ENCODE results near the gene CERS6.
"Not testable (repeated sequence)": the region's sequence is repeated elsewhere in the genome, so short reads cannot be mapped to it uniquely, and the experiment has no call there.

CERS6 gene

GRCh38 chr2:168787782-168788376 is 331.8 kb downstream of the CERS6 start:
- DNase-seq: no peak

- no peak for DNase-seq
These were observed 333.7 kb downstream of the CERS6 start for GRCh38 chr2:168789776-168790175.

DNA sequence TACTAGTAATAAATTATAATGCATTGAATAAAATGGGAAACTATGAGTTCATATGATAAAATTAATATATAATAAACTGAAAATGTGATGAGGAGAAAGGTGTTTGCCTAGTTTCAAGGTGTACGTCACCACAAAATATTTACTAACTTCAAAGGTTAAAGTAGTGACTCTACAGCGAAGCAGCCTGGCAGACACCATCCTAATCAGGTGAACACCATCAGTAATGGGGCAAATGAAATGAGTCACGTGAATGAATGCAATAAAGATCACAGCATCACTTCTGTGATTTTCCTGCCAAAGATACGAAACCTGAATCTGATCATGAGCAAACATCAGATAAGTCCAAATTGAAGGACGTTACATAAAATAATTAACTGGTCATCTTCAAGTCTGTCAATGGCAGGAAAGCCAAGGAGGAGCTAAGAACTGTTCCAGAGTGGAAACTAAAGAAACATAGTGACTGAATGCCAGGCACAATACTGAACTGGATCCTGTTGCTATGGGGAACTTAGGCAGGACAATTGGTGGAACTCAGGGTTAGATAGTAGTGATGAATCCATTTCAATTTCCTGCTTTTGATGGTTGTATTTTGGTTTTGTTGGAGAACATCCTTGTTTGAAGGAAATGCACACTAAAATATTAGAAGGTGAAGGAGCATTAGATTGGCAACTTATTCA is 334.3 kb downstream of the CERS6 start:
- no peak for DNase-seq

DNA sequence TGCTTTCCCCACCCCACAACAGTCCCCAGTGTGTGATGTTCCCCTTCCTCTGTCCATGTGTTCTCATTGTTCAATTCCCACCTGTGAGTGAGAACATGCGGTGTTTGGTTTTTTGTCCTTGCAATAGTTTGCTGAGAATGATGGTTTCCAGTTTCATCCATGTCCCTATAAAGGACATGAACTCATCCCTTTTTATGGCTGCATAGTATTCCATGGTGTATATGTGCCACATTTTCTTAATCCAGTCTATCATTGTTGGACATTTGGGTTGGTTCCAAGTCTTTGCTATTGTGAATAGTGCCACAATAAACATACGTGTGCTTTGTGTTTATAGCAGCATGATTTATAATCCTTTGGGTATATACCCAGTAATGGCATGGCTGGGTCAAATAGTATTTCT is 335.1 kb downstream of the CERS6 start:
- DNase-seq: not testable (repeated sequence)

DNA sequence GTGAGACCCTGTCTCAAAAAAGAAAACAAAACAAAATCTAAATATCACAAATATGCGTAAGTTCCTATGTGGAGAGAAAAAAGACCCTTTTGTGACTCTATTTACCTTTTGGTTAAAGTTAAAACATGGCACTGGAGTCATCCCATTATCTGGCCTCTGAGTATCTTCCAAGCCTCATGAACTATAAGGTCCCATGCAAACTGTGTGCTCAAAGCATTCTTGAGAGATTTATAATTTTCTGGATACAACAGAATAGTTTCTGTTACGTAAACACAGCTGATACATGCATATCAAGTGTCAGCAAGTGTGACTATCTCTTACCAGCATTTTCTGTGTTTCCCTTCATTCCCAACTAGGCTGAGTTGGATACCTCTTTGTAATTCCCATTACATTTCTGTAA is 337.5 kb downstream of the CERS6 start:
- DNase-seq: no peak

DNA sequence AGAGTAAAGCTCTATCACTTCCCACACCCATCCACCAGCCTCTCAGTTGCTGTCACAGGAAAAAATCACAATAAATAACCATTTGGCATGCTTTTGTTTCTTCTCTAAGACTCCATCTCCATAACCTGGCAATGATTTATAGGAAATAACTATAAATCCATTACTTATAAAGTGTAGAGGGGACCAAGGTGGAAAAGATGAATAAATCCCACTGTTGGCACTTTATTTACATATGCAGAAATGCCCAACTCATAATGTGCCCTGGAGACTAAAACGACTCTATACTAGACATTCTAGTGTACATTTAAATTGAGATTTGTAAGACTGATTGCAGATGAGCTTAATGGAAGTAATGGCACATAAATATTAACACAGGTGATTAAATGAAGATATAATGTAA is 338.9 kb downstream of the CERS6 start:
- no peak for DNase-seq

DNA sequence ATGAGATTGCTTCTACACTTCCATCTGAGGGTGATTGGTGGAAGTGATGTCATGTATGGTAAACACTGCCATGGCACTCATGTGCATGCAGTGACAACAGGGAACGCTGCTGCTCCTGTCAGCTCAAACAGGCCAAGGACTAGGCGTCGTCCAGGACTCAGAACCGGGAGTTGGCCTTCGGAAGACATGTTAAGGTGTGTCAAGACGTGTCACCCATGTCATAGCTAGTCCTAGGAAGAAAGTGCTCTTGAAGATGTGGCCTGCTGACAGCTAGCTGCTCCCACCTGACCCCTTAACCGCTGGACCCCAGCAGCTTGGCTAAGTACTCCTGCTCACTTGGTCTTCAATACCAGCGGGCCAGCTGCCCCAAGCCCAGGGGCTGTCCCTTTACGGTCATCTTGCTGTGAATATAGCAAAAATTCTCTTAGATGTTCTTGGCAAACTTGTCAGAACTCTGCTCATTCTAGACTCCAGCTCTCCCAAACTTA is 340.1 kb downstream of the CERS6 start:
- DNase-seq: no peak

DNA sequence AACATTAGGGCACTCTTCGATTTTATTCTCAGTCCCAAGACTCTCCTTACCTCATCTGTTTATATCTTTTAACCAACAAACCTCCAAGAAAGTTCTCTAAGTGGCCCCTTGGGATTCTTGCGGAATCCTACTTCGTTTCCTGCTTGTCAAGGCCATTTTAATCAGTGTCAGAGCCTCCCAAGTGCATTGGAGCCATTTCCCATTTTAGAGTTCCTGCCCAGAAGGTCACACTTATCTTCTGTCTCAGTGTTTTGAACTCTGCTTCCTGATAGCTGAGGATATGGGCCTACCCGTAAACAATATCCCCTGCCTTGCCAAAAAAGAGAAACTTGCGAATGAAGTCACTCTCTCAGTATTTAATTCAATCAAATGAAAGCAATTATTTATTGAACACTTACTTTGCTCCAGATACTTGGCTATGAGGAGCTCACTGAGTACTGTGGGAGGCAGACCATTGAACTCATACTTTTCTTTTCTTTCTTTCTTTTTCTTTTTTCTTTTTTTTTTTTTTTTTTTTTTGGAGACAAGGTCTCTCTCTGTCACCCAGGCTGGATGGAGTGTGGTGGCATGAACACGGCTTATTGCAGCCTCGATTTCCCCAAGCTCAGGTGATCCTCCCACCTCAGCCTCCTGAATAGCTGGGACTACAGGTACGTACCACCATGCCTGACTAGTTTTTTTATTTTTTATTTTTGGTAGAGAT is 340.7 kb downstream of the CERS6 start:
- DNase-seq: no peak

DNA sequence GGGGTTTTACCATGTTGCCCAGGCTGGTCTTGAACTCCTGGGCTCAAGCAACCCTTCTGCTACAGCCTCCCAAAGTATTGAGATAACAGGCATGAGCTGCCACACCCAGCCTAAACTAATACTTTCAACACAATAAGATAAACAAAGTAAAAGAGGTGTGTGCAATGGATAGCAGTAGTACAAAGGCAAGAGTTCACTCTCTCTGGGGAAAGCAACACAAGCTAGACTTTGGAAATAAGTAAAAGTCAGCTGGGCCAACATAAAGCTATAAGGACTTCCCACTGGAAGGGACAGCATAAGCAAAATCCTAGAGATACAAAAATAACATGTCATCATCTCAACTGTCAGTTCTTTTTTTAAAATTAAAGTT is 341.2 kb downstream of the CERS6 start:
- DNase-seq: no peak

GRCh38 chr2:168798076-168798887 is 342.2 kb downstream of the CERS6 start:
- no peak for DNase-seq

GRCh38 chr2:168798888-168799410 is 342.9 kb downstream of the CERS6 start:
- DNase-seq: no peak

- no peak for DNase-seq
These were observed 345.4 kb downstream of the CERS6 start for GRCh38 chr2:168801471-168801870.

DNA sequence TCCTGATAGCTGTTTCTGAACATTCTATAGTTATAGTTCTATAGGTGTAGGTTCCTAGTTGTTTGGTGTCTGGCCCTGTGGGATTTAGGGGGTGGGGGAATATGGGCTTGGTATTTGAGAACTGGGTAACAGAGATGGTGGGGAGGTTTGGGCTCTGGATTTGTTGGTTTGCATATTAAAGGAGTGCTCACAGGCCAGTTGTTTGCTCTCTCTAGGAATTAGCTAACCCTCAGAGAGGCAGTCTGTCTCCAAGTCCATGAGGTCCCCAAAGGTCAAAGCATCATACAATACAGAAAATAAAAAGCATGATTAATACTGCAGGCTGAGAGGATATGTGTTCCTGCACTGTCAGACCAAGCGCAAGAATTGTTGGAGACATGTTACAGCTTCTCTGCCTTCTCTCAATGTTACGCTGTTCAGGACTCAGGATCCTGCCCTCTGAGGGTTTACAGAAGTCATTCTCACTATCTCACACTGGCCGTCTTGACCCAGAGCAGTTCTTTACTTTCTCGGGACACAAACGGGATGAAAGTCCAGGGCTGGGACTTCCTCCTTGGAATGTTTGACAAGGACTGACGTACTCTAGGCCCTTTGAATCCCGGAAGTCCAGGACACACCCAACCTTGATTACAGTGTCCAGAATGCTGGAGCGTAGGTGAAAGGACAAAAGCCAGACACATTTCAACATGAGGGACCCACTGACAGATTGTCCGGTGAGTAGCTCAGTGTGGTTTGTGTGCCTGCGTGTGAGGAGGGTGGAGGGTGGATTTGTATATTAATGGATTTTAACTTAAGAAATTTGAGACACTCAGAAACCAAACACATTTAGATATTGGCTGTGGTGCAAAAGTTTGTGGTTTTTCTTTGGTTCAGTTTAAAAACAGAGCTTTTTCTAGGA is 346.1 kb downstream of the CERS6 start, which contains the start of gene NOSTRIN:
Gene NOSTRIN, plus strand, starts transcription at position 677 of the 898 bp plus-strand sequence. Its CDS starts 10 bp downstream, at position 687.
- DNase-seq: no peak

DNA sequence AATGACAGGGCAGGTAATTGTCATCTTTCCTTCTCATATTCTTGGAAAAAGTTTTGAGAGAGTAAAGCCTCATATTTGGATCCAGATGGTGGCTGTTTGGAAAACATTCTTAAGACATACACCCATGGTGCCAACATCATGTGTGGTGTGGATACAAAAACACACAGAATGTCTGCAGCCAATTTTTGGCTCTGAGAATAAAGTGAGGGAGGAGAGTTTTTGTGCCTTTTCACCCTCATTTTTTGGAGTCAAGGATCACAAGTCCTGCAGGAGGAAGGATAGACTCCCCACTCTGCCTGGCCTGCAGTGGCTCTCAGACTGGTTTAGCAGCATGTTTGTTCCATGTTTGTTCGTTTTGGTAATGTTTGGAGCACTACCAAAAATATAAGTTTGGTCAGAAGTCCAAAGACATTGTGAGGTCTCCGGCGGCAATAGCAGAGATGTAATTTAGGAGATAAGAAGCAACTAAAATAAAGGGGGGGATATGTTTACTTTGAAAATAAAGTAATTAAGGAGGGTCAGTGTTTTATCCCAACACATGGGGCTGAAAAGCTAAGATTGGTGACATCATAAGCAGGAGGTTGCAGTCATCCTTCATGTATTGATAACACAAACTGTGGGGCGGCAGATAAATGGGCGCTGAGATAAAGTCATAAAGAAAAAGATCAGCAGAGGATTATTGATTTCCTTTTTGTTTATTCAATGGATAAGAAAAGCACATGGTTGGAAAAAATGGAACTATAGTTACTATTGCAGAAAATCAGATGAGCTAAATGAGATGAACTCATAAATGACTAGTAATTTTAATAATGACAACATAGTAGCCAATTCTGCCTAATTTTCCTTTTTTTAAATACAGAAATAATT is 347.0 kb downstream of the CERS6 start:
- DNase-seq: no peak

- no peak for DNase-seq
These were observed 348.1 kb downstream of the CERS6 start for GRCh38 chr2:168804214-168804613.

GRCh38 chr2:168805615-168806014 is 349.5 kb downstream of the CERS6 start:
- DNase-seq: no peak

- DNase-seq: no peak
These were observed 353.5 kb downstream of the CERS6 start for GRCh38 chr2:168809537-168809936.

DNA sequence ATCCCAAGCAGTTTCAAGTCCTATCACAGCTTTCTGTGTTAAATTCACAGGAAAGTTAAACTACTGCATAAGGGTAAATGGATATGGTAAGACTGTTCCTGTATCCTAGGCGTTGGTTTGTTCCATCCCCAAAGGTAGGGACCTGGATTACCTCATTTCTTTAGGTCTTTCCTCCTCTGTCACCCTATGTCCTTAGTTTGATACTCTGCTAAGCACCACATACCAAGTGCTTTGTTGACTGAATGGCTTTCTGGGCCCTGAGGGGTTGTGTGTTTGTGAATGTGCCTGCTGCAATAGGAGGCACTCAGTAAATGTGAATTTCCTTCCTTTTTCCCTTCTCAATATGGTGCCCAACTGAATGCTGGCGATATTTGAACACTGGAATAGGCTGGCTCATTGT is 354.2 kb downstream of the CERS6 start:
- DNase-seq: no peak

GRCh38 chr2:168811696-168812095 is 355.6 kb downstream of the CERS6 start:
- DNase-seq: no peak

DNA sequence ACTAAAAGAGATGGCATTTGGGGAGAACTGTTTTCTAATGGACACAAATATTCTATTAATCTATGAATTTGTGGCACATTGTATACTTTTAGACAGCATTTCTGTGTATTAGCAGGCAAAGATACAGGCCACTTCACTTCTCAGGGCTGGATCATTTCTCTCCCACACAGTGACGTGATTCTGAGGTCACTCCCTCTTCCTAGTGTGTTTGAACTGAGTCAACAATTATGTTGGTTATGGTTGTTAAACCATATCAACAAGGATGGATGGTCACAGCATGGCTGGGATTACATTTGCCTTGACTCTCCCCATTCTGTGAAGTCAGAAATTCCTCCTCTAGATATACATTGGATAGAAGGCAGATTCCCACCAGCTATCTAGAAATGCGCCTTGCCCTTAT is 358.0 kb downstream of the CERS6 start:
- DNase-seq: no peak
